Fibroblast of skin of left quadriceps (primary cell): ENCODE measurements around the gene TBC1D22B.

ENCODE experiments used
- DNase-seq, 2 experiments: peaks; one replicate each; pipeline ENCODE4 v3.0.0-alpha.2; 2013; ENCODE audit warnings: low read depth in 2 of 2

Gene TBC1D22B, protein sequence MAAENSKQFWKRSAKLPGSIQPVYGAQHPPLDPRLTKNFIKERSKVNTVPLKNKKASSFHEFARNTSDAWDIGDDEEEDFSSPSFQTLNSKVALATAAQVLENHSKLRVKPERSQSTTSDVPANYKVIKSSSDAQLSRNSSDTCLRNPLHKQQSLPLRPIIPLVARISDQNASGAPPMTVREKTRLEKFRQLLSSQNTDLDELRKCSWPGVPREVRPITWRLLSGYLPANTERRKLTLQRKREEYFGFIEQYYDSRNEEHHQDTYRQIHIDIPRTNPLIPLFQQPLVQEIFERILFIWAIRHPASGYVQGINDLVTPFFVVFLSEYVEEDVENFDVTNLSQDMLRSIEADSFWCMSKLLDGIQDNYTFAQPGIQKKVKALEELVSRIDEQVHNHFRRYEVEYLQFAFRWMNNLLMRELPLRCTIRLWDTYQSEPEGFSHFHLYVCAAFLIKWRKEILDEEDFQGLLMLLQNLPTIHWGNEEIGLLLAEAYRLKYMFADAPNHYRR

GRCh38 chr6:37257634-37258404 is at the start of gene TBC1D22B, which contains the start of gene TMEM217:
TSS of gene TBC1D22B (plus strand) at chr6:37257772. CDS start at chr6:37257918, 146 bp downstream.
TSS of gene TMEM217 (minus strand) at chr6:37258144. CDS start at chr6:37219030, 39,114 bp downstream.
- peak; percentile 72 to 75 for DNase-seq

- peak; percentile 44 to 45 for DNase-seq
Measured at GRCh38 chr6:37207903-37208456, 49.6 kb upstream of the TBC1D22B start.

DNA sequence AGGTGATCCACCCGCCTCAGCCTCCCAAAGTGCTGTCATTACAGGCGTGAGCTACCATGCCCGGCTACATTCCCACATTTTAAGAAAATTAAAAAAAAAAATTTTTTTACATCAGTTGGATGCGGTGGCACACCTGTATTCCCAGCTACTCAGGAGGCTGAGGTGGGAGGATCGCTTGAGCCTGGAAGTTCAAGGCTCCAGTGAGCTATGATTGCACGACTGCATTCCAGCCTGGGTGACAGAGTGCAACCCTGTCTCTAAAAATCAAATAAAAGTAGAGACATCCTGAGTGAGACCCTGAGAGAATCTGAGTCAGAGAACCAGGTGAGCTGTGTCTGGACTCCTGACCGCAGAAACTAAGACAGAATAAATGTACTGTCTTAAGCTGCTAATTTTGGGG is 48.8 kb upstream of the TBC1D22B start:
- no peak for DNase-seq

GRCh38 chr6:37209461-37210205 is 47.9 kb upstream of the TBC1D22B start:
- DNase-seq, result no peak

GRCh38 chr6:37210313-37210968 is 47.1 kb upstream of the TBC1D22B start:
- peak; percentile 67 to 72 for DNase-seq

DNA sequence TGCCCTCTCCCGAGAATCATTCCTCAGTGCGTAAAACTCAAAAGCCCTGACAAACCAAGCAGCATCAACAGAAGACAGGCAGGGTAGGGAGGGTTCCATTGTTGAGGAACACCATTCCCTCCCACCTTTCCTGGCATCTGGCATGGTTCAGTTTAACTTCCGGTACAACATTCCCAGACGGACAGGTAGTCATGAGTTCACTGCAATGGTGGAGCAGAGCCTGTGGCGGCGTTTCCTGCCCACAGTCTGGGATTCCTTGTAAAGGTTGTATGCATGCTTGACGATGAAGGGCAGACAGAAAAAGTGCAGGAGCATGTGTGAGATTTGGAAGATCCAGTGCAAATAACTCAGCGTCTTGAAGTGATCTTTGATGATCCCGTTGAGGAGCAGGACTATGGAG is 45.3 kb upstream of the TBC1D22B start:
- DNase-seq, result no peak

DNA sequence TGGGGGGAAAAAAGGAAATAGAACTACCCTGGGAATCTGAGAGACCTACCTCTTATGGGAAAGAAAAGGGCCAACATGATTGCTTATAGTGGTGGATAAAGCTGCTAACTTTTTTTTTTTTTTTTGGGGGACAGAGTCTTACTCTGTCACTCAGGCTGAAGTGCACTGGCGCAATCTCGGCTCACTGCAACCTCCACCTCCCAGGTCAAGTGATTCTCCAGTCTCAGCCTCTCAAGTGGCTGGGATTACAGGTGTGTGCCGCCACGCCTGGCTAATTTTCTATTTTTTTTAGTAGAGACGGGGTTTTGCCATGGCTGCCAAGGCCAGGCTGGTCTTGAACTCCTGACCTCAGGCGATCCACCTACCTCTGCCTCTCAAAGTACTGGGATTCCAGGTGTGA is 39.5 kb upstream of the TBC1D22B start:
- DNase-seq, result no peak

GRCh38 chr6:37218511-37218910 is 39.1 kb upstream of the TBC1D22B start:
- no peak for DNase-seq

DNA sequence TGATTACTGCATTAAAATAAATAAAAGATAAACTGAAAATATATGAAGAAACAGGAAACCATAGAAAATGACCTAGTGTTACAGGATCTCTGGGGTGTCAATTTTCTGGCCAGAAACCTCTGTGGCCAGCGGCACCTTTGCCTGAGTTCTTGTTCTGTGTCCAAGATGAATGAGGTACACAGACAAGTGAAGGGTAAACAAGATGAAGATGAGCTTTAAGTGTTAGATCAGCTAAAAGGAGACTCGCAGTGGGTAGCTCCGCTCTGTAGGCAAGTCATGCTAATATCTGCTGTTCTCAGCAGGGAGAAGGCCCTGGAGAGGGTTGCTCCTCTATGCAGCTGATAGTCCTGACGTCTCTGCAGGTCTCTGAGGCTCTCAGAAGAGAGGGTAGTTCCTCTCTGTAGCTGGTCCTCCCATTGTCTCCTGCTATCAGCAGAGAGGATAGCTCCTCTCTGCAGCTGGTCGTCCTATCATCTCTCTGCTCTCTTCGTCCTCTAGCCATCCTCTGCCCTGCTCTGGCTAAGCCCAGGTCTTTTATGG is 35.9 kb upstream of the TBC1D22B start:
- DNase-seq, result no peak

GRCh38 chr6:37222125-37222967 is 35.2 kb upstream of the TBC1D22B start:
- DNase-seq, result peak; percentile 66 to 67

GRCh38 chr6:37222992-37223391 is 34.6 kb upstream of the TBC1D22B start:
- no peak for DNase-seq

- DNase-seq, result no peak
Measured at GRCh38 chr6:37225350-37226169, 32.0 kb upstream of the TBC1D22B start.

GRCh38 chr6:37230104-37230503 is 27.5 kb upstream of the TBC1D22B start:
- no peak for DNase-seq

DNA sequence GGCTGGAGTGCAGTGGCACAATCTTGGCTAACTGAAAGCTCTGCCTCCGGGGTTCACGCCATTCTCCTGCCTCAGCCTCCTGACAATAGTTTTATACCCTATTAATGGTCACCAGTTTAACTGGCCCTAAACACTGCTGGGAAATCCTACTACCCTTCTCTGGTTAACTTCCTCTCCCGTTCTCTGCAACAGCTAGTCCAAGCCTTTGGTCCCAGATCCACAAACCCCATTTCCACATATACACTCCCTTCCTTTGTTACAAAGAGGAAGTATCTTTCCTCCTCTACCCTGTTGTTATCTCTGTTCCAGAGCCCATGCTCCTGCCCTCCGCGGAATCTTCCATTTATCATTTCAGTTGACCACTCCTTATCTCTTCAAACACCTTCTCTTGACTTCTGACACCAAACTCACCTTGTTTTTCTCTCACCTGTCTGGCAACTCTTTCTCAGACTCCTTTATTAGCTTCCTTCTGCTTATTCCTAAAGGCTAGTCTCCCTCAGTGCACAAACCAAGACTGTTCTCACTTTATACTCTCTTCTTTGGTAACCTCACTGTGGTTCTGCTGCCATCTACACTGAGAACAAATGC is 25.0 kb upstream of the TBC1D22B start:
- no peak for DNase-seq

GRCh38 chr6:37233541-37233940 is 24.0 kb upstream of the TBC1D22B start:
- DNase-seq, result no peak

DNA sequence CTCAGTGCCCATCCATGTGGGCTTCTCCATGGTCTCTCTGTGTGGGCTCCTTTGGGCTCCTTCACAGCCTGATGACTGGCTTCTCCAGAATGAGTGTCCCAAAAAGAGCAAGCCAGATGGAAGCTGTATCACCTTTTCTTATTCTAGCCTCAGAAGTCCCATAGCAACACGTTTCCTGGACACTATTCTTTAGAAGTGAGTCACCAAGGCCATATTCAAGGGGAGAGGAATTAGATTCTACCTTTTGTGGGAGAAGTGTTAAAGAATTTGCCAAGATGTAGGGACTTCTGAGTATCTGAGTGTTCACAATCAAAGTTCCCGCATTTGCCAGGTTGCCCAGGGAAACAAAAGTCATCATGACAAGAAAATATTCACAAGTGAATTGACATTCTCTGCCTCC is 20.7 kb upstream of the TBC1D22B start:
- no peak for DNase-seq

GRCh38 chr6:37237789-37238188 is 19.8 kb upstream of the TBC1D22B start:
- no peak for DNase-seq

DNA sequence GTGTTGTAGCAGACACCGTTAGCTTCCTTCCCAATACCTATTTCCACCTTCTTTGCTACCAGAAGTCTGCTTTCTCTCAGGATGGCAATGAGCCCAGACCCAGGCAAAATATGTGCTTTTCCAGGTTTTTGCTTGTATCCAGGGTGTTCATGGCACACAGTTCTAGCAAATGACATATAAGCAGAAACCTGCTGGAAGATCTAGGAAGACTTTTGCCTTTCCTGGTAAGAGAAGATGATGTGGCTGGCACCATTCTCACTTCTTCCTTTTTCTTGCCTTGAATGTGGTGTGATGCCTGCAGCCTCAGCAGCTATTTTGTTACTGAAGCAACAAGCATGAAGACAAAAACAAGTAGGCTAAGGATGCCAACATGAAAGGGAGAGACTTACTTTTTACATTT is 19.2 kb upstream of the TBC1D22B start:
- DNase-seq, result no peak

GRCh38 chr6:37239526-37239925 is 18.0 kb upstream of the TBC1D22B start:
- DNase-seq, result no peak
